Hematopoietic multipotent progenitor cell treated with erythropoietin and hydrocortisone succinate and interleukin-3 and kit ligand, for 4 days (in vitro differentiated cells): Measurements from ENCODE around the gene PCP4.

Source experiments
- DNase-seq: peaks from one replicate; pipeline ENCODE4 v3.0.0-alpha.2; 2015

The PCP4 gene

DNA sequence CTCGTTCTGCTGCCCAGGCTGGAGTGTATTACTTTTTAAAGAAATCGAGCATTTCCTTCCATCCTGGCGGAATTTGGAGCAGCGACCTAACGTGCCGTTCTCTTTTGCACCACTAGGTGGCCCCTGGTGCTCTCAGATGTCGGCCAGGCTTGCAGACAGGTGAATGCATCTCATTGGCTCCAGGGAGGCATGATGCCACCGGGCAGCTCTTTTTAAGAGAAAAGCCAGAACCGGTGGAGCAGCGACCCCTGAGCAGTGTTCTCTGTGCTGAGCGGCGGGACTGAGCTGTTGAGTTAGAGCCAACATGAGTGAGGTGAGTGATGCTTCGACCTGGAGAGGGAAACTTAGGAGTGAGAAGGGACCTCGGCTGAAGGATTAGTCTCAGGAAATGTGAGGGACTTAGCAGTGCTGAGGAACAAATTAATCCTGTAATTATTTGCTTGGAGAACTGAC is at the start of gene PCP4:
Gene PCP4 (plus strand): TSS at position 241 of the 453 bp plus-strand sequence. CDS start 64 bp downstream, at position 305.
- peak; percentile 66 for DNase-seq

DNA sequence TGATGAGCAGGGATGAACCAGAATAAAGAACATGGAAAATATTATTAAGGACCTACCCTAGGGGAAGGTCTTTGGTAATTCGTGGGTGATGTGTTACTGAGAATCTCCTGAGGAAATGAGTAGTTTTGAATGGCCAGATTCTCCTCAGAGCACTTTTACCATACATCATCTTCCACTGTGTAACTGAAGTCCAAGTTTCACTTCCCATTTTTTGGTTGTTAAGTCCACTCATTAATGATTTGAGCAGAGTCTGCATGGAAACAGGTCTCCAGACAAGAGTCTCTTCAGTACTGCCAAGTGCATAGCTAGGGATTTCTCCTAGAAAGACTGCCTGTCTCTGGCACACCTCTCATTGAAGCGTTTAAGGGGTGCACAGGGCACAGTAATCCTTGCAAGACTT is 48.7 kb upstream of the PCP4 start:
- no peak for DNase-seq

- no peak for DNase-seq
Measured at GRCh38 chr21:39822042-39822441, 45.2 kb upstream of the PCP4 start.

DNA sequence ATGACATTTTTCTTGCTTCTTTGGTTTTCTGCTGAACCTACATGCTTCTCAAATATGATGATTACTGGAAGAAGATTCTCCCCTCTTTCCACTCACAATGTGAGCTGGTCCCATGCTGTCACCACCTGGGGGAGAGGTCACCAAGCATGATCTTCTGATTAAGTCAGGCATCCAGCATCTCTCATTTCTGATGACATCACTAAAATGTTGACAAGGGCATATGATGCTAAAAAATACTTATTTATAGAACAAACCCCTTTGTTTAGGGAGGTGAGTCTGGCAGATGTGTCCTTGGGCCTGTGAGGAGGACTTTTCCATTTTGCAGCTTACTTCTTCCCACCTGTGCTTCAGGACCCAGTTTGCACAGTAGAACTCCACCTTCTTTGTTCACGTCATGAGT is 42.0 kb upstream of the PCP4 start:
- no peak for DNase-seq

- DNase-seq, result no peak
Measured at GRCh38 chr21:39834543-39834942, 32.7 kb upstream of the PCP4 start.

DNA sequence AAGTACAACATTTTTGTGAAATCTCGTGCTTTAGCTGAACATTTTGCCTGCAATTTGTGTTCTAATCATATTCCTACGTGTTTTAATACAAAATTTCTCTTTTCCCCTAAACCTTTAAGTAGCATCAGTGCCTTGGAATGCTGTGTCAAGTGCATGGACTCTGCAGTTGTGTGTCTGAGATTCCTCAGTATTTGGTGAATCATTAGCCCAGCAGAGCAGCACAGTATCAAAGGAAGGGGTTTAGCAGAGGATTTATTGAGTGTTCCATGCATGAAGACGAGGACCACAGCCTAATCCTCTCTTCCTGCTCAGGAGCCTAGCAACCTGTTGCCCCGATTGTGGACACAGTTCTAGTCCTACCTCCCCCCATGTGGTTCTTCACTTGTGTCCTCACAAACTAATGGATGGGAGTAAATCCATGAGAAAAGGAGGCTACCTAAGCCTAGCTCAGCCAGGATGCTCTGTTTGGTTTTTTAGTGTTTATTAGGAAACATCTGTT is 29.3 kb upstream of the PCP4 start:
- no peak for DNase-seq

GRCh38 chr21:39840373-39841097 is 26.7 kb upstream of the PCP4 start:
- no peak for DNase-seq

DNA sequence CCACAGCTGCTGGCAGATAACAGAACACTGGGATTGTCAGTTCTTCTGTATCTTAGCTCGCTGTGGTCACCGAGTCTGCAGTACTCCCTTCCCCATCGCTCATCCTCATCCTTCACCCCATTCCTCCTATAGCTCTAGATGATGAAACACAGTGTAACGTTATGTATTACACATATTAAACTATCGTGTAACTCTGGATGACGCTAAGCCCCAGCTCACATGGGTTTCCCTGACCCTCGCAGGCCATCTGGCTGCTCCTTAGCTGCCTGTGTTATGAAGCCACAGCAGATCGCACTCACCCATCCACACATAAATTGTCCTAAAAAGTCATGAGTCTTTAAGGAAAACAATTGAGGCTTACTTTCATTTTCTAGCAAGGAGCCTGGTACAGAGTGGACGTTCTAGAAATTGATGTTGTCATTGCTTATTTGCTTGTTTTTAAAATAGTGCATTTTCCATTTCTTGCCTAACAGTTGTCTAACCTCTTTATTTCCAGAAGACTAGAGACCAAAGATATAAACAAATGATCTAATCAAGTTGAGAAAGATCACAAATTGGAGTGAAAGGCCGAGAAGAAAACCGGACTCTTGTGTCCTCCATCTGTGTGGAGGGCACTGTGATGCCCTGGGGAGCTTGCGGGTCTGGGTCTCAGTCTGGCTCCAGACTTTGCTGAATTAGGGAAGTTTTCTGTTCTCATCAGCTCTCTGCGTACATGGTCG is 24.3 kb upstream of the PCP4 start:
- DNase-seq, result no peak

DNA sequence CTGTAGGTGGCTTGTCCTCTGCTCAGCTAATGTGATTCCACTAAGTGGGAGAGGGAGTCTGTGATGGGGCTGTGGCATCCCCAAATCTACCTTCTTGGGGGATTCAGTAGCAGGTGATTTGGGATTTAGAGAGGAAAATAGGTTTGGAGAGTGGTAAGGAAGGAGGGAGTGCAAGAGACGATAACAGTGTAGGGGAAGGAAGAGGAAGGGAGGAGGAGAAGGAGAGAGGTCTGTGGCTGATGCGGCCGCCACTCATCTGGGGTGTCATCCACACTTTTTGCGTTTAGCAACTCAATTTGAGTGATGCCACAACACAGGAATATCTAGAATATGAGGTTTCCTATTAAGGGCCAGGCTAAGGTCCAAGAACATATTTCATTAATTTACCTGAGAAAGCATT is 23.8 kb upstream of the PCP4 start:
- DNase-seq, result no peak

GRCh38 chr21:39843916-39844315 is 23.3 kb upstream of the PCP4 start:
- no peak for DNase-seq

GRCh38 chr21:39845571-39846130 is 21.6 kb upstream of the PCP4 start:
- DNase-seq, result no peak

GRCh38 chr21:39847877-39848276 is 19.4 kb upstream of the PCP4 start:
- no peak for DNase-seq

GRCh38 chr21:39849014-39849655 is 18.1 kb upstream of the PCP4 start:
- DNase-seq, result no peak

- no peak for DNase-seq
Measured at GRCh38 chr21:39850333-39850732, 16.9 kb upstream of the PCP4 start.

DNA sequence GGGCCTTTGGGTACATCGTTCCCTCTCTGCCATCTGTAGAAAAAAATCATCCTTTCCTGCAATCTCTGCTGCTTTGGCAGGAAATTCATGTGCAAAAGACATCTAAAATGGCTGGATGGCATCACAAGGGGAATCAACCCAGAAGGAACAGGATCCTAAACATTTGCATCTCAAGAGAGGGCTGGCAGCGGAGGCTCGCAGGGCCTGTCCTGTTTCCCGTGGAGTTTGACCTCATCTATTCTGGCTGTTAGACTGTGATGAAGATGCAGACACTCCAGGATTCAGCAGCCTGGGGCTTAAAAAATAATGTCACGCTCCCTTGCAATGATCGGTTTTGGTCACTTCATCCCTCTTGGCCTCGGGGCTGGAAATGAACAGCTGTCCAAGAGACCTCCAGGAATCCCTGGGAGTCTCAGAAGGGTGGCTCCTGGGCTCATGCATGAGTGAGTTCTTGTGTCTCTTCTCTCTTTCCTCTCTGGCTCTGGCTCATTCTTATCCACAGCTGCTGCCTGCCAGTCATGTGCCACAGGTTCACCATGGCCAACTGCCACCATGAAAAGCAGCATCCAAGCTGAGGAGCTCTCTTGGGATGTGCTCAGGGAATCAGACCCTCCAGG is 16.1 kb upstream of the PCP4 start:
- no peak for DNase-seq

- DNase-seq, result no peak
Measured at GRCh38 chr21:39852021-39852721, 15.1 kb upstream of the PCP4 start.

DNA sequence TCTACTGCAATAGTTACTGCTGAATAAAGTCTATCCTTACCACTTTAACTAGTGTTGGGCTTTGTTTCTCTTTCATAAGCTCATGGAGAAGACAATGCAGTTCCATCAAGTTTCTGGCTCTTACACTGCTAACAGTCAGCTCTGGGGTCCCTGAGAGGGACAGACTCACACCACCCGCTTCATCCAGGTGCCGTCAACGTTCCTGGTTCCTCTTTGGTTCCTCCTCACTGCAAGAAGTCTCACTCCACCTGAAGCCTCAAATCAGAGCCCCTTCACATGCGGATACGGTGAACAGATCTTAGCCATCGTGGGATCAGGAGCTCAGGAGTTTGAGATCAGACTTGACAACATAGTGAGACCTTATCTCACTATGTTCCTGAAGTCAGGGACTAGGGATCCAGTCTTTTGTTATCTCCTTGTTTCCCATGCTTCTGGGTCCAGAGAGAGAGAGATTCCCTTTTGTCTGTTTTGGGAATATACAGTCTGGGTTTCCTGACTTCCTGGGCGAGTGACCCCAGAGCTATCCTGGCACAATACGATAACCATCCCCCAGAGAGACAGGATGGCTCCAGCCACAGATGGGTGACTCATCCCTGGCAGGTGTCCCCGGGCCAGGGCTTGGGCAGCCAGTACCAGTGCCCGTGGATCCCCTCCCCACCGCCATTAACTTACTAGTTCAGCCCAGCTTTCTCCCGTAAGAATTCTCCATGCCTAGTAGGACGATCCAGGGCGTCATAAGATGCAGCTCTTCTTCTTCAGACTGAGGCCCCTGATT is 14.3 kb upstream of the PCP4 start:
- DNase-seq, result no peak

DNA sequence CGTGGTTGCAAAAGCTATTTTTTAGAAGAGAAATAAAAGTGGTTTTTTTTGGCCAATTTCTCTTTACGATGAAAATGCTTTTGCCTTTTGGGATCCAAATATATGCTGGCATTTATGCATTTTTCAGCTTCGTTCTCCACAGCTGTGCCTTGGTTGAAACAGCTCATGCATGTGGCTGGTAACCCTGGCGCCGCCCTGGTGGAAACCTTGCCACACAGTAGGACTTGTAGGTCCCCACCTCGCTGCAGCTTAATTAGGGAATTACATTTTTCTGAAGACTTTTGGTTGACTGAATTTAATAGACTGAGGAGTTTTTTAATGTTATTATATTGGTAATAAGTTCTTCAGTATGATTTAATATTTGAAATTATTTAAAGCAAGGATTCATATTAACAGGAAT is 12.7 kb upstream of the PCP4 start:
- peak; percentile 10 for DNase-seq

- DNase-seq, result no peak
Measured at GRCh38 chr21:39855595-39855994, 11.6 kb upstream of the PCP4 start.

GRCh38 chr21:39860600-39860999 is 6.6 kb upstream of the PCP4 start:
- no peak for DNase-seq

DNA sequence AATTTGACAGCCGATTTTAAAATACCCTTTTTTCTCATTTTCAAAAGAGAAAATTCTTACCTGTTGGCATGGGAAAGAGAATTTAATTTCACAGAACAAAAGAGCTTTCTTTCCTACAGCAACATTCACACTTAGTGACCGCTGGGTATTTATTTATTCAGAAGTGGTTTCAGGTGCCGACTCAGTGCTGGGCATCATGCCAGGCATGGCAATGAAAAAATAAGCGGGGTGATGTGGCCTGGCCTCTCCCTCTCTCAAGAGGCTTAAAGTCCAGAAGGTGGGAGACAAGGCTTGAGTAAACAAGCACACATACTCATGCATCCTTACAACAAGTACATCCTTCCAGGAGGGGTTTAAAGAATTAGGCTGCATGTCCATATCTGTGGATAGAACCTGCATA is 4.1 kb upstream of the PCP4 start:
- no peak for DNase-seq

GRCh38 chr21:39866093-39866492 is 1.1 kb upstream of the PCP4 start:
- DNase-seq, result no peak
